Keratinocyte (primary cell): ENCODE data around the gene CYP46A1. TPM values are rescaled to one million over a fixed set of nuclear protein-coding genes. Genes with fewer than 3 reads are reported as not detected.

Source experiments
- DNase-seq: peaks from one replicate; pipeline ENCODE4 v3.0.0-alpha.2; 2011; ENCODE audit warnings: low read depth, missing footprints, low spot score
- FAIRE-seq: peaks from 2 replicates; lab custom pipeline; 2011; peaks lifted over from hg19 to GRCh38; lab: Jason Lieb, UNC
- H2AFZ ChIP-seq: 2 replicates; pipeline ENCODE4 v1.6.0; 2012; ENCODE audit warnings: low read length, control low read depth, inconsistent platforms; ENCODE audit not compliant: control insufficient read depth
- H3K27ac ChIP-seq: 2 replicates; pipeline ENCODE4 v1.5.1; 2011; ENCODE audit warnings: low read length; ENCODE audit not compliant: control insufficient read depth, insufficient read depth
- H3K27me3 ChIP-seq: 3 replicates; pipeline ENCODE4 v1.6.0; 2011; ENCODE audit warnings: low read length; ENCODE audit not compliant: control insufficient read depth, insufficient read depth; ENCODE audit errors: extremely low read depth
- H3K36me3 ChIP-seq, 2 experiments: 2 replicates in 1 of 2; 3 replicates in 1 of 2; pipeline ENCODE4 v1.5.1; 2011; ENCODE audit warnings: low read length in 2 of 2, mild to moderate bottlenecking in 1 of 2; ENCODE audit not compliant: control insufficient read depth in 2 of 2, insufficient read depth in 2 of 2; ENCODE audit errors: extremely low read depth in 1 of 2
- H3K4me1 ChIP-seq: 3 replicates; pipeline ENCODE4 v1.5.1; 2011; ENCODE audit warnings: low read length; ENCODE audit not compliant: control insufficient read depth, insufficient read depth; ENCODE audit errors: extremely low read depth
- H3K4me2 ChIP-seq: 3 replicates; pipeline ENCODE4 v1.6.0; 2011; ENCODE audit warnings: low read depth, low read length; ENCODE audit not compliant: control insufficient read depth, insufficient read depth; ENCODE audit errors: extremely low read depth
- H3K4me3 ChIP-seq, 3 experiments: fragments of 200-600 bp in 1 of 3; sonication (generic) in 1 of 3; 2 replicates in 2 of 3; 3 replicates in 1 of 3; pipeline ENCODE4 v1.5.1; 2011 to 2016; ENCODE audit warnings: low read length in 3 of 3, mild to moderate bottlenecking in 3 of 3, control low read depth in 2 of 3, inconsistent platforms in 1 of 3, low read depth in 1 of 3, mixed read lengths in 1 of 3, mixed run types in 1 of 3, moderate library complexity in 1 of 3; ENCODE audit not compliant: control insufficient read depth in 2 of 3, insufficient read depth in 2 of 3; ENCODE audit errors: extremely low read depth in 1 of 3
- H3K79me2 ChIP-seq: 2 replicates; pipeline ENCODE4 v1.6.0; 2012; ENCODE audit warnings: low read length; ENCODE audit not compliant: control insufficient read depth, insufficient read depth
- H3K9ac ChIP-seq: 3 replicates; pipeline ENCODE4 v1.6.0; 2011; ENCODE audit warnings: low read length; ENCODE audit not compliant: control insufficient read depth, insufficient read depth; ENCODE audit errors: extremely low read depth
- H3K9me1 ChIP-seq: 3 replicates; pipeline ENCODE4 v1.6.0; 2011; ENCODE audit warnings: low read length; ENCODE audit not compliant: control insufficient read depth, insufficient read depth; ENCODE audit errors: extremely low read depth
- H3K9me3 ChIP-seq: 2 replicates; pipeline ENCODE4 v1.5.1; 2012; ENCODE audit warnings: low read depth, low read length; ENCODE audit not compliant: control insufficient read depth
- H4K20me1 ChIP-seq: 3 replicates; pipeline ENCODE4 v1.6.0; 2011; ENCODE audit warnings: low read length; ENCODE audit not compliant: control insufficient read depth, insufficient read depth; ENCODE audit errors: extremely low read depth
- CTCF ChIP-seq, 3 experiments: IDR thresholded peaks in 1 of 3; conservative IDR thresholded peaks in 1 of 3; optimal IDR thresholded peaks in 1 of 3; 2 replicates in 2 of 3; 3 replicates in 1 of 3; pipeline versions ENCODE3 to v1.5.1; 2011; ENCODE audit warnings: low read length in 3 of 3, mild to moderate bottlenecking in 3 of 3, moderate library complexity in 2 of 3, control low read depth in 1 of 3, inconsistent platforms in 1 of 3; ENCODE audit not compliant: insufficient read depth in 2 of 3; ENCODE audit errors: extremely low read depth in 1 of 3
- EZH2 ChIP-seq: IDR thresholded peaks from one replicate; pipeline ENCODE4 v1.6.1; 2012; ENCODE audit warnings: inconsistent platforms, mild to moderate bottlenecking, low read length, moderate library complexity
- dilution Hi-C: fragments of 300-500 bp; cut with MboI; formaldehyde crosslinking; loops from one replicate; pipeline ENCODE4 v1.7.0; 2020; ENCODE audit warnings: low sequenced_read_pairs; ENCODE audit not compliant: extremely low pct_ligation_motif_present
- polyA plus RNA-seq, 5 experiments: library from polyadenylated mRNA; depleted of rRNA in 3 of 5; stranded (reverse) in 3 of 5; stranded (forward) in 1 of 5; unstranded in 1 of 5; fragments of >200 nt; gene quantifications; 1 replicate in 1 of 5; 2 replicates in 3 of 5; 3 replicates in 1 of 5; pipeline versions ENCODE4 v1.2.1 to v1.2.3, GENCODE V29; 2011 to 2012; ENCODE audit warnings: missing spikeins in 2 of 5, low read depth in 1 of 5, low replicate concordance in 1 of 5

Gene CYP46A1
- polyA plus RNA-seq, 1 donor (not counting 4 experiments of a cell fraction or from before 2014, with no cell fraction given): 0.01 TPM

GRCh38 chr14:99728231-99728920 is 44.3 kb downstream of the CYP46A1 start:
- Histone ChIP-seq H2AFZ (no peak overlapping the region), H3K36me3 (no peaks in the 10 kb centered on the region), H3K27me3 (peaks cover 54% of the 10 kb centered on the region), H3K4me3 (no peak overlapping the region), H3K4me1 (no peaks in the 10 kb centered on the region), H3K79me2 (no peaks in the 10 kb centered on the region), H3K9me3 (no peaks in the 10 kb centered on the region), H3K9ac (no peak overlapping the region), H3K27ac (no peak overlapping the region), H3K9me1 (no peaks in the 10 kb centered on the region), H3K4me2 (no peak overlapping the region), H4K20me1 (peaks cover 3% of the 10 kb centered on the region)
- TF ChIP-seq EZH2: no peak
- no peak for TF ChIP-seq CTCF (optimal IDR thresholded peaks at IDR 0.05 in 1 of 3, IDR thresholded peaks at IDR 0.05 in 1 of 3, conservative IDR thresholded peaks at IDR 0.05 in 1 of 3; ENCODE audit: extremely low read depth in 1 of 3, insufficient read depth in 2 of 3, low read length in 3 of 3)
- FAIRE-seq (no peak), DNase-seq (no peak)
- dilution Hi-C loops: no loop called here

DNA sequence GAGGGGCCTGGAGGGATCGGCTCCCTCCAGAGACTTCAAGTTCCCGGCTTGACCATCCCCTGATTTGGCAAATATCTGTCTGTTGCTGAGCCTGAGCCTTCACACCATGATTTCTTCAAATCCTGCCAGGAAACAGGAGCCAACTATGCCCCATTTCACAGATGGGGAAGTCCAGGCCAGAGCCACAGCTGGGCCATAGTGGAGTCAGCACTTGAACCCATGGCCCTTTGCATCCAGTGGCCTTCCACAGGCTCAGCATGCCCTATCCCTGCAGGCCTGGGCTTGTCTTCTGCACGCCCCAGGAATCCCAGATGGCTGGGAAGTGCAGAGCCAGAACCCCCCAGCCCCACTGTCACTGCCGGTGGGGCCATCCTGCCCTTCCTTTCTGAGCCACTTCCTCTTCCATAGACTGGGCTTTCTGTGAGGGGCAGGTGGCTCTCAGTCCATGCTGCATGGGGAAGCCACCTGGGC is 44.9 kb downstream of the CYP46A1 start:
- no peaks in the 10 kb centered on the region for H3K36me3 ChIP-seq
- dilution Hi-C loops: no loop called here
- no peak for TF ChIP-seq CTCF (optimal IDR thresholded peaks at IDR 0.05 in 1 of 3, IDR thresholded peaks at IDR 0.05 in 1 of 3, conservative IDR thresholded peaks at IDR 0.05 in 1 of 3; ENCODE audit: extremely low read depth in 1 of 3, insufficient read depth in 2 of 3, low read length in 3 of 3)
- TF ChIP-seq EZH2: no peak
- H3K9me1 ChIP-seq: no peaks in the 10 kb centered on the region
- H3K27ac ChIP-seq: no peak overlapping the region
- H3K4me1 ChIP-seq: no peaks in the 10 kb centered on the region
- H3K9ac ChIP-seq: no peak overlapping the region
- no peaks in the 10 kb centered on the region for H3K9me3 ChIP-seq
- no peaks in the 10 kb centered on the region for H3K79me2 ChIP-seq
- H3K4me3 ChIP-seq: no peak overlapping the region
- no peak overlapping the region for H3K4me2 ChIP-seq
- peaks cover 3% of the 10 kb centered on the region for H4K20me1 ChIP-seq
- DNase-seq (no peak), FAIRE-seq (no peak)
- no peak overlapping the region for H2AFZ ChIP-seq
- peaks cover 59% of the 10 kb centered on the region for H3K27me3 ChIP-seq
